K562 (cell line): ENCODE data around the gene SLFNL1. TPM values are rescaled to one million over a fixed set of nuclear protein-coding genes. Genes with fewer than 3 reads are reported as not detected.

ENCODE experiments used
- ATAC-seq: fragments of 200-7000 bp; cut with Tn5 transposase; 3 replicates; pipeline ENCODE4 v1.9.1; 2020; ENCODE audit warnings: moderate library complexity
- BruUV-seq: library from RNA; stranded (reverse); fragments of 400-500 nt; replicated peaks from 2 replicates; lab custom pipeline; 2021; lab: Mats Ljungman, UMichigan
- CTCF ChIA-PET: fragments of 300-600 bp; formaldehyde crosslinking; extraction: SDS; loops from one replicate; lab custom pipeline; 2021; ENCODE audit warnings: low intra/inter-chr PET ratio; lab: Yijun Ruan, JAX
- POLR2A ChIA-PET: fragments of 300-600, 350-650 bp; sonication (Branson Sonifier 250); formaldehyde crosslinking; extraction: SDS; loops from one replicate; lab custom pipeline; 2021; ENCODE audit warnings: antibody characterized with exemption, inconsistent platforms; lab: Yijun Ruan, JAX
- DNase-seq, 4 experiments: peaks; one replicate each; pipeline versions ENCODE4 v3.0.0 to v3.0.0-alpha.2; 2011 to 2018; ENCODE audit warnings: low spot score in 3 of 4, mixed read lengths in 3 of 4; ENCODE audit errors: extremely low read depth in 1 of 4
- FAIRE-seq: peaks from 2 replicates; lab custom pipeline; 2011; peaks lifted over from hg19 to GRCh38; lab: Jason Lieb, UNC
- H2AFZ ChIP-seq: 2 replicates; pipeline ENCODE4 v1.6.0; 2011; ENCODE audit warnings: low read depth, low read length, control low read depth, inconsistent platforms
- H3K27ac ChIP-seq: fragments of 200-600 bp; 3 replicates; pipeline ENCODE4 v1.8.0; 2011; ENCODE audit warnings: low read depth, mild to moderate bottlenecking, control low read depth, inconsistent platforms, low read length, moderate library complexity, mixed read lengths; ENCODE audit errors: extremely low read depth
- H3K27me3 ChIP-seq, 2 experiments: fragments of 300-600 bp in 1 of 2; 2 replicates in 1 of 2; 3 replicates in 1 of 2; pipeline versions ENCODE4 v1.6.0 to v1.8.0; 2011; ENCODE audit warnings: inconsistent platforms in 2 of 2, low read length in 2 of 2, mild to moderate bottlenecking in 1 of 2, mixed read lengths in 1 of 2, moderate library complexity in 1 of 2; ENCODE audit not compliant: control insufficient read depth in 2 of 2, insufficient read depth in 2 of 2
- H3K36me3 ChIP-seq: fragments of 300-600 bp; 3 replicates; pipeline ENCODE4 v1.8.0; 2011; ENCODE audit warnings: mild to moderate bottlenecking, low read length, inconsistent platforms; ENCODE audit not compliant: control insufficient read depth, insufficient read depth
- H3K4me1 ChIP-seq, 2 experiments: fragments of 200-600 bp in 1 of 2; replicated peaks in 1 of 2; 2 replicates in 1 of 2; 3 replicates in 1 of 2; pipeline versions ENCODE4 v1.5.1 to v1.8.0; 2011; ENCODE audit warnings: inconsistent platforms in 2 of 2, low read length in 2 of 2, mild to moderate bottlenecking in 1 of 2, mixed read lengths in 1 of 2, moderate library complexity in 1 of 2; ENCODE audit not compliant: control insufficient read depth in 2 of 2, insufficient read depth in 2 of 2
- H3K4me2 ChIP-seq: 2 replicates; pipeline ENCODE4 v1.6.1; 2011; ENCODE audit warnings: low read length, control low read depth, inconsistent platforms, mixed read lengths; ENCODE audit not compliant: insufficient read depth
- H3K4me3 ChIP-seq: fragments of 200-600 bp; sonication (generic), shearing (Covaris generic); 2 replicates; pipeline ENCODE4 v1.5.1; 2016; ENCODE audit warnings: control low read depth, inconsistent platforms
- H3K79me2 ChIP-seq: fragments of 200-600 bp; 3 replicates; pipeline ENCODE4 v1.8.0; 2011; ENCODE audit warnings: low read length, inconsistent platforms; ENCODE audit not compliant: control insufficient read depth, insufficient read depth
- H3K9ac ChIP-seq, 2 experiments: 2 replicates each; pipeline versions ENCODE4 v1.6.0 to v1.6.1; 2011; ENCODE audit warnings: low read depth in 2 of 2, low read length in 2 of 2, control low read depth in 1 of 2, inconsistent platforms in 1 of 2, mild to moderate bottlenecking in 1 of 2, mixed read lengths in 1 of 2; ENCODE audit not compliant: insufficient read depth in 1 of 2
- H3K9me1 ChIP-seq: one replicate; pipeline ENCODE4 v1.6.0; 2011; ENCODE audit warnings: inconsistent platforms, mild to moderate bottlenecking, low read length, moderate library complexity; ENCODE audit not compliant: control insufficient read depth, insufficient read depth
- H3K9me3 ChIP-seq: replicated peaks from 2 replicates; pipeline ENCODE4 v1.5.1; 2011; ENCODE audit warnings: low read depth, low read length, inconsistent platforms; ENCODE audit not compliant: control insufficient read depth, insufficient read depth
- H4K20me1 ChIP-seq: replicated peaks from 2 replicates; pipeline ENCODE4 v1.6.1; 2011; ENCODE audit warnings: low read length, inconsistent platforms, mixed read lengths; ENCODE audit not compliant: control insufficient read depth, insufficient read depth
- ATF1 ChIP-seq, 2 experiments: fragments of 450-650 bp in 1 of 2; IDR thresholded peaks; 2 replicates each; pipeline ENCODE4 v1.6.1; 2016; ENCODE audit warnings: missing compliant biosample characterization in 1 of 2, missing genetic modification characterization in 1 of 2
- BRCA1 ChIP-seq, 2 experiments: fragments of 450-650 bp in 1 of 2; sonication (generic) in 1 of 2; formaldehyde crosslinking in 1 of 2; IDR thresholded peaks; 2 replicates each; pipeline versions ENCODE4 v1.5.0 to v1.6.1; 2017 to 2020; ENCODE audit warnings: mild to moderate bottlenecking in 1 of 2, missing genetic modification reagents in 1 of 2
- EZH2 ChIP-seq: IDR thresholded peaks from 2 replicates; pipeline ENCODE4 v1.6.1; 2012; ENCODE audit warnings: low read depth, mild to moderate bottlenecking, inconsistent platforms, low read length, borderline replicate concordance
- GTF2A2 ChIP-seq: IDR thresholded peaks from 2 replicates; pipeline ENCODE4 v1.6.1; 2016; ENCODE audit warnings: mild to moderate bottlenecking, missing genetic modification characterization, missing compliant biosample characterization
- HDAC3 ChIP-seq: fragments of 450-650 bp; IDR thresholded peaks from 2 replicates; pipeline ENCODE4 v1.6.1; 2018; ENCODE audit warnings: borderline replicate concordance, mild to moderate bottlenecking, moderate library complexity; ENCODE audit not compliant: partially characterized antibody
- L3MBTL2 ChIP-seq: fragments of 450-650 bp; IDR thresholded peaks from 2 replicates; pipeline ENCODE4 v1.6.1; 2016; ENCODE audit warnings: mild to moderate bottlenecking, moderate library complexity
- NCOA2 ChIP-seq, 2 experiments: fragments of 450-650 bp; IDR thresholded peaks; 2 replicates each; pipeline ENCODE4 v1.6.1; 2018; ENCODE audit warnings: mild to moderate bottlenecking in 2 of 2, moderate library complexity in 1 of 2; ENCODE audit not compliant: partially characterized antibody in 2 of 2
- NFE2 ChIP-seq: IDR thresholded peaks from 2 replicates; pipeline ENCODE4 v1.6.1; 2014; ENCODE audit warnings: antibody characterized with exemption, low read depth
- PHF21A ChIP-seq: fragments of 450-650 bp; IDR thresholded peaks from 2 replicates; pipeline ENCODE4 v1.6.1; 2017; ENCODE audit warnings: low read depth, borderline replicate concordance
- POLR2G ChIP-seq: fragments of 200-400 bp; formaldehyde crosslinking; IDR thresholded peaks from 2 replicates; pipeline ENCODE4 v1.6.1; 2017; ENCODE audit warnings: low read depth, mild to moderate bottlenecking, antibody characterized with exemption, low read length, moderate library complexity
- RCOR1 ChIP-seq, 2 experiments: IDR thresholded peaks; 2 replicates each; pipeline ENCODE4 v1.6.1; 2012; ENCODE audit warnings: low read depth in 2 of 2, low read length in 2 of 2, borderline replicate concordance in 1 of 2, improper control_type of control experiment in 1 of 2
- SFPQ ChIP-seq: fragments of 200-400 bp; formaldehyde crosslinking; IDR thresholded peaks from 2 replicates; pipeline ENCODE4 v1.6.1; 2017; ENCODE audit warnings: mild to moderate bottlenecking, low read depth, low read length, moderate library complexity
- SLC30A9 ChIP-seq: fragments of 250-450 bp; sonication (Bioruptor Pico); IDR thresholded peaks from 2 replicates; pipeline ENCODE4 v1.8.0; 2022; ENCODE audit warnings: mild to moderate bottlenecking, moderate library complexity
- THRAP3 ChIP-seq: fragments of 450-650 bp; IDR thresholded peaks from 2 replicates; pipeline ENCODE4 v1.6.1; 2016; ENCODE audit warnings: mild to moderate bottlenecking, inconsistent platforms, borderline replicate concordance
- ZC3H11A ChIP-seq: IDR thresholded peaks from 2 replicates; pipeline ENCODE4 v1.6.1; 2012; ENCODE audit warnings: low read depth, low read length, improper control_type of control experiment
- ZNF217 ChIP-seq: sonication (generic); formaldehyde crosslinking; IDR thresholded peaks from 2 replicates; pipeline ENCODE4 v1.8.0; 2022; ENCODE audit warnings: mild to moderate bottlenecking, missing genetic modification reagents
- ZNF395 ChIP-seq: fragments of 200-800 bp; sonication (Bioruptor generic); IDR thresholded peaks from 2 replicates; pipeline ENCODE4 v1.6.1; 2017; ENCODE audit warnings: missing genetic modification characterization, missing compliant biosample characterization
- WGBS: fragments of 100-300 bp; shearing (Covaris generic); methylation state at CpG from one replicate; pipeline ENCODE4 v1.1.6; 2016; ENCODE audit warnings: low coverage, mixed read lengths; ENCODE audit not compliant: insufficient coverage; ENCODE audit errors: missing lambda C conversion rate; 5-methylcytosine and 5-hydroxymethylcytosine counted together
- in situ Hi-C: fragments of 300-500 bp; cut with MboI; formaldehyde crosslinking; loops from 4 replicates; pipeline ENCODE4 v1.15.0; 2018; ENCODE audit warnings: inconsistent platforms, mixed read lengths
- intact Hi-C: fragments of 100-400 bp; cut with micrococcal nuclease; formaldehyde crosslinking; loops from 2 replicates; pipeline ENCODE4 v1.14.2; 2022
- polyA plus RNA-seq, 8 experiments: library from polyadenylated mRNA; depleted of rRNA in 4 of 8; stranded (reverse) in 5 of 8; unstranded in 3 of 8; fragments of >200 nt; fragmentation: Nextera tagmentation in 2 of 8; fragmentation: Illumina TruSeq in 1 of 8; extraction: Ambion mirVana in 2 of 8; extraction: Trizol in 1 of 8; gene quantifications; 2 replicates each; pipeline versions ENCODE4 v1.2.1 to v1.2.3, GENCODE V29; 2011 to 2014; ENCODE audit warnings: inconsistent platforms in 1 of 8, missing spikeins in 1 of 8
- total RNA-seq, 7 experiments: library from RNA; depleted of rRNA in 6 of 7; stranded (reverse); fragments of >200 nt in 6 of 7; fragmentation: Illumina TruSeq in 2 of 7; extraction: Trizol in 2 of 7; gene quantifications; 2 replicates each; pipeline versions ENCODE4 v1.2.1 to v1.2.3, GENCODE V29; 2011 to 2021; ENCODE audit warnings: low replicate concordance in 1 of 7

SLFNL1 gene
- total and polyA plus RNA-seq, 9 of the 15 experiments (the other 6 are each of a cell fraction or from before 2014, with no cell fraction given) = 0.05 to 0.14 (median 0.06) TPM; not detected in 5

GRCh38 chr1:41056907-41057306 lies 35.4 kb upstream of the SLFNL1 start:
- Histone ChIP-seq H3K79me2 (no peaks in the 10 kb centered on the region), H3K27me3 (no peaks in the 10 kb centered on the region), H3K9ac (no peak overlapping the region), H3K4me3 (no peak overlapping the region), H2AFZ (no peak overlapping the region), H3K4me2 (no peak overlapping the region), H4K20me1 (no peaks in the 10 kb centered on the region), H3K9me1 (no peaks in the 10 kb centered on the region), H3K9me3 (no peaks in the 10 kb centered on the region), H3K27ac (no peak overlapping the region), H3K36me3 (peaks cover 17% of the 10 kb centered on the region; the same call in 2 of the 3 replicates), H3K4me1 (no peaks in the 10 kb centered on the region)
- intact Hi-C loops (no loop called here), in situ Hi-C loops (no loop called here)
- FAIRE-seq (no peak), ATAC-seq (no peak), DNase-seq (no peak)
- TF ChIP-seq SFPQ (no peak), POLR2G (no peak), NCOA2 (IDR thresholded peaks at IDR 0.05; ENCODE audit: partially characterized antibody in 2 of 2) (no peak), L3MBTL2 (no peak), ZNF395 (CRISPR knock-in tag) (no peak), SLC30A9 (CRISPR knock-in tag) (no peak), BRCA1 (IDR thresholded peaks at IDR 0.05) (no peak), BRCA1 (CRISPR knock-in tag; IDR thresholded peaks at IDR 0.05) (no peak), ZC3H11A (no peak), NFE2 (no peak), PHF21A (no peak), THRAP3 (no peak), GTF2A2 (tag) (no peak), RCOR1 (IDR thresholded peaks at IDR 0.05; ENCODE audit: borderline replicate concordance in 1 of 2, low read depth in 2 of 2, low read length in 2 of 2) (no peak), HDAC3 (no peak), EZH2 (no peak), ATF1 (CRISPR knock-in tag; IDR thresholded peaks at IDR 0.05) (no peak), ATF1 (tag; IDR thresholded peaks at IDR 0.05) (no peak), ZNF217 (CRISPR knock-in tag) (no peak)
- ChIA-PET POLR2A (no interaction called here), CTCF (no interaction called here)
- BruUV-seq = no TSS peak
- 79% methylated on average over 5 of the region's 5 CpGs for WGBS
